GM18867 (cell line): ENCODE data around the gene ZSWIM6.

Source experiments
- ATAC-seq: cut with Tn5 transposase; IDR thresholded peaks from one replicate; pipeline ENCODE4 v1.9.1; 2021; ENCODE audit warnings: mild to moderate bottlenecking, moderate library complexity; ENCODE audit not compliant: unreplicated experiment

ZSWIM6 gene

GRCh38 chr5:61472172-61472958, 140.3 kb downstream of the ZSWIM6 start:
- ATAC-seq: no peak

GRCh38 chr5:61474746-61475145, 142.7 kb downstream of the ZSWIM6 start:
- ATAC-seq: no peak

- no peak for ATAC-seq
These were observed 145.7 kb downstream of the ZSWIM6 start for GRCh38 chr5:61477788-61478187.

GRCh38 chr5:61479850-61480614, 148.0 kb downstream of the ZSWIM6 start:
- no peak for ATAC-seq

- no peak for ATAC-seq
These were observed 150.9 kb downstream of the ZSWIM6 start for GRCh38 chr5:61482980-61483379.

GRCh38 chr5:61486476-61486875, 154.4 kb downstream of the ZSWIM6 start:
- no peak for ATAC-seq

- no peak for ATAC-seq
These were observed 157.5 kb downstream of the ZSWIM6 start for GRCh38 chr5:61489574-61489973.

- no peak for ATAC-seq
These were observed 159.8 kb downstream of the ZSWIM6 start for GRCh38 chr5:61491861-61492260.

GRCh38 chr5:61493973-61494372, 161.9 kb downstream of the ZSWIM6 start:
- ATAC-seq: no peak

- no peak for ATAC-seq
These were observed 164.4 kb downstream of the ZSWIM6 start for GRCh38 chr5:61496446-61496845.

GRCh38 chr5:61496860-61497259, 164.8 kb downstream of the ZSWIM6 start:
- ATAC-seq: no peak

- no peak for ATAC-seq
These were observed 166.1 kb downstream of the ZSWIM6 start for GRCh38 chr5:61498121-61498520.

- ATAC-seq: no peak
These were observed 169.9 kb downstream of the ZSWIM6 start for GRCh38 chr5:61501971-61502370.

- ATAC-seq: no peak
These were observed 172.2 kb downstream of the ZSWIM6 start for GRCh38 chr5:61504143-61504770.

GRCh38 chr5:61505281-61505680, 173.2 kb downstream of the ZSWIM6 start:
- ATAC-seq: no peak

GRCh38 chr5:61507232-61507631, 175.2 kb downstream of the ZSWIM6 start:
- no peak for ATAC-seq

- no peak for ATAC-seq
These were observed 184.9 kb downstream of the ZSWIM6 start for GRCh38 chr5:61516946-61517345.

GRCh38 chr5:61519728-61520277, 187.7 kb downstream of the ZSWIM6 start:
- ATAC-seq: no peak

GRCh38 chr5:61523073-61523472, 191.0 kb downstream of the ZSWIM6 start:
- ATAC-seq: no peak

- ATAC-seq: no peak
These were observed 191.9 kb downstream of the ZSWIM6 start for GRCh38 chr5:61523997-61524396.

GRCh38 chr5:61525512-61526206, 193.6 kb downstream of the ZSWIM6 start:
- no peak for ATAC-seq
